ENCODE data around the gene CLASRP.

The CLASRP gene

DNA sequence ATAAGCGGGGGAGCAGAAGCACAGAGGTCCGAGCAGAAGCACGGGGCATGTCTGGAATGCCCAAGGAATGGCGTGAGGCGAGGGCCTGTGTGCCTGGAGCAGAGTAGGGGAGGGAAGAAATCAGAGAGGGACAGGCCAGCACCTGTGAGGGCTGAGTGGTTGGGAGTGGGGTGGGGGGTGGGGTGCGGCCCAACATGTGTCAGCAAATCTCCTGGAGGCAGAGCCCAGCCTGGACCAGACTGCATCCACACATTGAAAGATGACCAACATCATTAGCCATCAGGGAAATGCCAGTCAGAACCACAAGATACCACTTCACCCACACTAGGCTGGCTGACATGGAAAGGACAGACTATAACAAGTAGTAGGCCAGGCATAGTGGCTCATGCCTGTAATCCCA, 11.2 kb downstream of the CLASRP start (continued):
- TF ChIP-seq, protein P1, sequence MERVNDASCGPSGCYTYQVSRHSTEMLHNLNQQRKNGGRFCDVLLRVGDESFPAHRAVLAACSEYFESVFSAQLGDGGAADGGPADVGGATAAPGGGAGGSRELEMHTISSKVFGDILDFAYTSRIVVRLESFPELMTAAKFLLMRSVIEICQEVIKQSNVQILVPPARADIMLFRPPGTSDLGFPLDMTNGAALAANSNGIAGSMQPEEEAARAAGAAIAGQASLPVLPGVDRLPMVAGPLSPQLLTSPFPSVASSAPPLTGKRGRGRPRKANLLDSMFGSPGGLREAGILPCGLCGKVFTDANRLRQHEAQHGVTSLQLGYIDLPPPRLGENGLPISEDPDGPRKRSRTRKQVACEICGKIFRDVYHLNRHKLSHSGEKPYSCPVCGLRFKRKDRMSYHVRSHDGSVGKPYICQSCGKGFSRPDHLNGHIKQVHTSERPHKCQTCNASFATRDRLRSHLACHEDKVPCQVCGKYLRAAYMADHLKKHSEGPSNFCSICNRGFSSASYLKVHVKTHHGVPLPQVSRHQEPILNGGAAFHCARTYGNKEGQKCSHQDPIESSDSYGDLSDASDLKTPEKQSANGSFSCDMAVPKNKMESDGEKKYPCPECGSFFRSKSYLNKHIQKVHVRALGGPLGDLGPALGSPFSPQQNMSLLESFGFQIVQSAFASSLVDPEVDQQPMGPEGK (CRISPR knock-in tag; IDR thresholded peaks at IDR 0.05; ENCODE audit: borderline replicate concordance) = no peak

DNA sequence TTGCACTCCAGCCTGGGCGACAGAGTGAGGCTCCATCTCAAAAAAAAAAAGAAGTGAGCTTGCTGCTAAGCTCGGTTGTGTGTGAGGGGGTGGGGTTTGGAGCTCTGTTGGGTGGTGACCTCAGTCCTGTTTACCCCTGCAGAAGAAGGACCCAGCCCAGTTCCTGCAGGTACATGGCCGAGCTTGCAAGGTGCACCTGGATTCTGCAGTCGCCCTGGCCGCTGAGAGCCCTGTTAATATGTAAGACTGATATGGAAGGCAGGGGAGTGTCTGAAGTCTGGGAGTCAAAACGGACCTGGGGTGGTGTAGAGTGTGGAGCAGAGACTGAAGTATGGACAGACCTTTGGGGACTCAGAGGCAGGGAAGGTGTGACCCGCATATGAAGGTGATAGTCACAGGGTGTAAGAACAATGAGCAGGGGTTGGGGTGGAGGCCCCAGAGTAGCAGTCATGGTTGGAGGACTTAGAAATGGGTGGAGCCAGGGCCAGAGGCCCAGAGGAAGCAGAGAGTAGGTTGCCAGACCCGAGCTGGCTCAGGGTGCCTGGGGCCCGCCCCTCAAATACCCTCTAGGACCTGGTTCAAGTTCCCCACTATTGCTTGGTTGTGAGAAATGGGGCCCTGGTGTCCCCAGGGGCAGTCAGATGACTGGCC, 13.2 kb downstream of the CLASRP start:
- no peak for ATAC-seq
- TF ChIP-seq GLIS3 (CRISPR knock-in tag; IDR thresholded peaks at IDR 0.05) (no peak), BACH2 (CRISPR knock-in tag; IDR thresholded peaks at IDR 0.05; ENCODE audit: borderline replicate concordance) (no peak), ZFP30 (CRISPR knock-in tag; IDR thresholded peaks at IDR 0.05) (no peak), ISL1 (CRISPR knock-in tag; IDR thresholded peaks at IDR 0.05) (no peak), ZC3H10 (CRISPR knock-in tag; IDR thresholded peaks at IDR 0.05) (no peak), TCF4 (CRISPR knock-in tag; IDR thresholded peaks at IDR 0.05; ENCODE audit: borderline replicate concordance) (no peak), ZNF70 (CRISPR knock-in tag; IDR thresholded peaks at IDR 0.05) (no peak), CSDC2 (CRISPR knock-in tag; IDR thresholded peaks at IDR 0.05) (no peak), ARNTL (CRISPR knock-in tag; IDR thresholded peaks at IDR 0.05; ENCODE audit: borderline replicate concordance, low read depth) (no peak), RARB (CRISPR knock-in tag; IDR thresholded peaks at IDR 0.05) (no peak), PPARA (CRISPR knock-in tag; IDR thresholded peaks at IDR 0.05; ENCODE audit: borderline replicate concordance) (no peak), SNAI2 (CRISPR knock-in tag; IDR thresholded peaks at IDR 0.05) (no peak), ZFP3 (CRISPR knock-in tag; IDR thresholded peaks at IDR 0.05) (no peak), ZNF565 (CRISPR knock-in tag; conservative IDR thresholded peaks at IDR 0.05; ENCODE audit: low read depth) (no peak), TOX (CRISPR knock-in tag; IDR thresholded peaks at IDR 0.05; ENCODE audit: borderline replicate concordance) (no peak)
- TF ChIP-seq, protein P2, sequence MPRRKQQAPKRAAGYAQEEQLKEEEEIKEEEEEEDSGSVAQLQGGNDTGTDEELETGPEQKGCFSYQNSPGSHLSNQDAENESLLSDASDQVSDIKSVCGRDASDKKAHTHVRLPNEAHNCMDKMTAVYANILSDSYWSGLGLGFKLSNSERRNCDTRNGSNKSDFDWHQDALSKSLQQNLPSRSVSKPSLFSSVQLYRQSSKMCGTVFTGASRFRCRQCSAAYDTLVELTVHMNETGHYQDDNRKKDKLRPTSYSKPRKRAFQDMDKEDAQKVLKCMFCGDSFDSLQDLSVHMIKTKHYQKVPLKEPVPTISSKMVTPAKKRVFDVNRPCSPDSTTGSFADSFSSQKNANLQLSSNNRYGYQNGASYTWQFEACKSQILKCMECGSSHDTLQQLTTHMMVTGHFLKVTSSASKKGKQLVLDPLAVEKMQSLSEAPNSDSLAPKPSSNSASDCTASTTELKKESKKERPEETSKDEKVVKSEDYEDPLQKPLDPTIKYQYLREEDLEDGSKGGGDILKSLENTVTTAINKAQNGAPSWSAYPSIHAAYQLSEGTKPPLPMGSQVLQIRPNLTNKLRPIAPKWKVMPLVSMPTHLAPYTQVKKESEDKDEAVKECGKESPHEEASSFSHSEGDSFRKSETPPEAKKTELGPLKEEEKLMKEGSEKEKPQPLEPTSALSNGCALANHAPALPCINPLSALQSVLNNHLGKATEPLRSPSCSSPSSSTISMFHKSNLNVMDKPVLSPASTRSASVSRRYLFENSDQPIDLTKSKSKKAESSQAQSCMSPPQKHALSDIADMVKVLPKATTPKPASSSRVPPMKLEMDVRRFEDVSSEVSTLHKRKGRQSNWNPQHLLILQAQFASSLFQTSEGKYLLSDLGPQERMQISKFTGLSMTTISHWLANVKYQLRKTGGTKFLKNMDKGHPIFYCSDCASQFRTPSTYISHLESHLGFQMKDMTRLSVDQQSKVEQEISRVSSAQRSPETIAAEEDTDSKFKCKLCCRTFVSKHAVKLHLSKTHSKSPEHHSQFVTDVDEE (CRISPR knock-in tag; IDR thresholded peaks at IDR 0.05) = no peak
- TF ChIP-seq, protein P3, sequence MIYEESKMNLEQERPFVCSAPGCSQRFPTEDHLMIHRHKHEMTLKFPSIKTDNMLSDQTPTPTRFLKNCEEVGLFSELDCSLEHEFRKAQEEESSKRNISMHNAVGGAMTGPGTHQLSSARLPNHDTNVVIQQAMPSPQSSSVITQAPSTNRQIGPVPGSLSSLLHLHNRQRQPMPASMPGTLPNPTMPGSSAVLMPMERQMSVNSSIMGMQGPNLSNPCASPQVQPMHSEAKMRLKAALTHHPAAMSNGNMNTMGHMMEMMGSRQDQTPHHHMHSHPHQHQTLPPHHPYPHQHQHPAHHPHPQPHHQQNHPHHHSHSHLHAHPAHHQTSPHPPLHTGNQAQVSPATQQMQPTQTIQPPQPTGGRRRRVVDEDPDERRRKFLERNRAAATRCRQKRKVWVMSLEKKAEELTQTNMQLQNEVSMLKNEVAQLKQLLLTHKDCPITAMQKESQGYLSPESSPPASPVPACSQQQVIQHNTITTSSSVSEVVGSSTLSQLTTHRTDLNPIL (CRISPR knock-in tag; IDR thresholded peaks at IDR 0.05; ENCODE audit: low read depth) = no peak
- TF ChIP-seq, protein P4, sequence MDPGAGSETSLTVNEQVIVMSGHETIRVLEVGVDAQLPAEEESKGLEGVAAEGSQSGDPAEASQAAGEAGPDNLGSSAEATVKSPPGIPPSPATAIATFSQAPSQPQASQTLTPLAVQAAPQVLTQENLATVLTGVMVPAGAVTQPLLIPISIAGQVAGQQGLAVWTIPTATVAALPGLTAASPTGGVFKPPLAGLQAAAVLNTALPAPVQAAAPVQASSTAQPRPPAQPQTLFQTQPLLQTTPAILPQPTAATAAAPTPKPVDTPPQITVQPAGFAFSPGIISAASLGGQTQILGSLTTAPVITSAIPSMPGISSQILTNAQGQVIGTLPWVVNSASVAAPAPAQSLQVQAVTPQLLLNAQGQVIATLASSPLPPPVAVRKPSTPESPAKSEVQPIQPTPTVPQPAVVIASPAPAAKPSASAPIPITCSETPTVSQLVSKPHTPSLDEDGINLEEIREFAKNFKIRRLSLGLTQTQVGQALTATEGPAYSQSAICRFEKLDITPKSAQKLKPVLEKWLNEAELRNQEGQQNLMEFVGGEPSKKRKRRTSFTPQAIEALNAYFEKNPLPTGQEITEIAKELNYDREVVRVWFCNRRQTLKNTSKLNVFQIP (CRISPR knock-in tag; IDR thresholded peaks at IDR 0.05; ENCODE audit: borderline replicate concordance, low read depth) = no peak
- TF ChIP-seq, protein P1 (CRISPR knock-in tag; IDR thresholded peaks at IDR 0.05; ENCODE audit: borderline replicate concordance) = no peak

DNA sequence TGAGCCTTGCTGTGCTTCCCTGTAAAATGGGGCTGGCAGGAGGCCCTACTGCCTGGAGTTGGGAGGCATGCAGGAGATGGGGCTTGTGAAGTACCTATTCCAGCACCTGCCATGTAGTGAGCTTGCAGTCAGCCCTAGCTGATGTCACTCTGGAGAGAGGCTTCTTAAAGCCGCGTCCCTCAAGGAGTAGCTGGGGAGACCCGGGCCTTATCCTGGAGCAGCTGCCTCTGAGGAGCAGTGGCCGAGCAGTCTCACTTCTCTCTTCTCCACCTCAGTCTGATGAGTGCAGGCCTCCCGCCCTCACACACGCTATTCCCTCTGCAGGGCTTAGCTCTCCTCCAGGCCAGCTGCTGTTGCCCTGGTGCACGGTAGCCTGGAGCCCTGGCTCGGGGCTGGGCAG, 18.0 kb downstream of the CLASRP start:
- no peak for ATAC-seq
- no peak for TF ChIP-seq ZFP30 (CRISPR knock-in tag; IDR thresholded peaks at IDR 0.05)
- TF ChIP-seq, protein P5, sequence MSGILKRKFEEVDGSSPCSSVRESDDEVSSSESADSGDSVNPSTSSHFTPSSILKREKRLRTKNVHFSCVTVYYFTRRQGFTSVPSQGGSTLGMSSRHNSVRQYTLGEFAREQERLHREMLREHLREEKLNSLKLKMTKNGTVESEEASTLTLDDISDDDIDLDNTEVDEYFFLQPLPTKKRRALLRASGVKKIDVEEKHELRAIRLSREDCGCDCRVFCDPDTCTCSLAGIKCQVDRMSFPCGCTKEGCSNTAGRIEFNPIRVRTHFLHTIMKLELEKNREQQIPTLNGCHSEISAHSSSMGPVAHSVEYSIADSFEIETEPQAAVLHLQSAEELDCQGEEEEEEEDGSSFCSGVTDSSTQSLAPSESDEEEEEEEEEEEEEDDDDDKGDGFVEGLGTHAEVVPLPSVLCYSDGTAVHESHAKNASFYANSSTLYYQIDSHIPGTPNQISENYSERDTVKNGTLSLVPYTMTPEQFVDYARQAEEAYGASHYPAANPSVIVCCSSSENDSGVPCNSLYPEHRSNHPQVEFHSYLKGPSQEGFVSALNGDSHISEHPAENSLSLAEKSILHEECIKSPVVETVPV (CRISPR knock-in tag; IDR thresholded peaks at IDR 0.05) = no peak
- TF ChIP-seq, protein P1 (CRISPR knock-in tag; IDR thresholded peaks at IDR 0.05; ENCODE audit: borderline replicate concordance) = no peak
- TF ChIP-seq, protein P4 (CRISPR knock-in tag; IDR thresholded peaks at IDR 0.05; ENCODE audit: borderline replicate concordance, low read depth) = no peak
- no peak for TF ChIP-seq TCF4 (CRISPR knock-in tag; IDR thresholded peaks at IDR 0.05; ENCODE audit: borderline replicate concordance)
- TF ChIP-seq ZNF565 (CRISPR knock-in tag; conservative IDR thresholded peaks at IDR 0.05; ENCODE audit: low read depth) = no peak

Data from SK-N-SH treated with all-trans-retinoic acid at 6 μM for 48 hours (cell line).